Activated naive CD4-positive, alpha-beta T cell treated with anti-CD3 and anti-CD28 coated beads, Interleukin-2, amount 50 U/mL, for 24 hours (primary cell): ENCODE data around the gene CACNA2D2.

Source experiments
- H3K27ac Mint-ChIP-seq: one replicate; pipeline ENCODE4 v1.8.0; 2021; ENCODE audit warnings: mild to moderate bottlenecking, mixed read lengths
- H3K27me3 Mint-ChIP-seq: one replicate; pipeline ENCODE4 v1.8.0; 2021; ENCODE audit warnings: mixed read lengths
- H3K36me3 Mint-ChIP-seq: one replicate; pipeline ENCODE4 v1.8.0; 2021; ENCODE audit warnings: mixed read lengths
- H3K4me1 Mint-ChIP-seq: one replicate; pipeline ENCODE4 v1.8.0; 2021; ENCODE audit warnings: mixed read lengths
- H3K4me3 Mint-ChIP-seq: one replicate; pipeline ENCODE4 v1.8.0; 2021; ENCODE audit warnings: mild to moderate bottlenecking, mixed read lengths
- H3K9me3 Mint-ChIP-seq: one replicate; pipeline ENCODE4 v1.8.0; 2021; ENCODE audit warnings: mixed read lengths

Gene CACNA2D2

DNA sequence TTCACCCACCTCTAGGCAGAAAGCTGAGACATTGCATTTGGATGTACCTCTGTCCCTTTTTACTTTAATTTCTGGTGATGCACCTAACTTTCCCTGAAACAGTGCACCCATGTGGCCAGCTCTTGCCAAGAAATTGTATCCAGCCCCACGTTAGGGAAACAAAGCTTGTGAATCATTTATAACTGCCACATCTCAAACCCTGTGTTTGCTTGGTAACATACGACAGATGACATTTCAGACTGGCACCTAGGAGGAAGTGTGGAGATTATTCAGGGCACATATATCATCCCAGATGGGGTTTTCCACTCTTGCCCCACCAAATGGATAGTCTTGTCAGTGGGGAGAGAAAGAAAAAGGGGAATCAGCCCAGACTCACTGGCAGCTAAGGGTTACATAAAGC is 150.7 kb downstream of the CACNA2D2 start:
- Mint-ChIP-seq H3K4me1 (peaks cover 62% of the 10 kb centered on the region), H3K27ac (peak overlapping the region; percentile 59), H3K36me3 (peaks cover 2% of the 10 kb centered on the region), H3K27me3 (no peaks in the 10 kb centered on the region), H3K4me3 (no peak overlapping the region), H3K9me3 (no peaks in the 10 kb centered on the region)

DNA sequence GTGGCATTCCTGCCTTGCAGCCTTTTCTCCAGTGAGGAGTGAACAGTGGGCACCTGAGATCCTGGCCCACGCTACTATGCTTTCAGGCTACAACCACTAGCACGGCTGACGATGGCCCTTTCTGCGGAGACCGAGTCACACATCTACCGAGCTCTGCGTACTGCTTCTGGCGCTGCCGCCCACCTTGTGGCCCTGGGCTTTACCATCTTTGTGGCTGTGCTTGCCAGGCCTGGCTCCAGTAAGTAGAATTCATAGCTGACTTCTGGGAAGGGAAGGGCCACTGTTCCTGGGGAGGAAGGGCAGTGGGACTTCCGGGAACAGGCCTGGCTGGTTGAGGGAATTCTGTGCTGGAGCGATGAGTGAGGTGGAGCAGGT is 152.1 kb downstream of the CACNA2D2 start:
- Mint-ChIP-seq H3K4me1 (peaks cover 58% of the 10 kb centered on the region), H3K4me3 (peak overlapping the region; percentile 90), H3K9me3 (no peaks in the 10 kb centered on the region), H3K36me3 (peaks cover 2% of the 10 kb centered on the region), H3K27ac (peak overlapping the region; percentile 91), H3K27me3 (no peaks in the 10 kb centered on the region)

DNA sequence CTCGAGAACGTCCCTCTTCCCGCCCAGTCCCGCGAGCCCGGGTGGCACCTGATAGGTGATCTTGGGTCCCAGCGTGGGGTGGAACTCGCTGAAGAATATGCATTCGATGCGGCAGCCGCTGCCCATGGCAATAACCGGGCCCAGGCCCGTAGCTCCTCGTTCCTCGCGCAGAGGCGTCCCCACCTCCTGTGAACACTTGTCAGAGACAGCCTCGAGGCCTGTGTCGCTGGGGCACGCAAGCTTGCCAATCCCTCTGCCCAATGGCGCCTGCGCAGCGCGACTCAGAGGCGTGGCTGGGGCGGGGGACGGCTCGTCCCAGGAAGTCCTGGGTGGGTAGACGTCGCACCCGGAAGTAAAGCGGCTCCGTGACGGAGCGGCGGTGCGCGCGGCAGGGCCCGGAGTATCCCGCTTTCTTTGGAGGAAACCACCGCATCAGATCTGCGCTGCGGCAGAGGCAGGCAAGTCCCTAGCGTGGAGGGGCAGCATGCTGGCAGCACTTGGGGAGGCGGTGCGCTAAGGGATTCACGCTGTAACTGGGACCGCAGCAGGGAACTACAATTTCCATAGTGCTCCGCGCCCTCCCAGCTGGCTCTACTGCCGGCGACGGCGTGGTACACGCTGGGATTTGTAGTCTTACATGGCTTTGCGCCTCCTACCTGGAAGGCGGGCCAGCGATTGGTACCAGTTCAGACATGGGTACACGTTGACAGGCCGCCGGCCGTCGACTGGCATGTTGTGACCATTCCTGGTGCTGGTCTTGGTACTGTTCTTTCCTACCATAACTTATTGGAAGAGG is 152.7 kb downstream of the CACNA2D2 start, which contains the start of the genes CYB561D2 and NPRL2:
Gene CYB561D2 (plus strand): TSS at position 336 of the 796 bp plus-strand sequence. CDS start 572 bp downstream, outside the sequence.
Gene NPRL2 (minus strand): TSS at position 249 of the 796 bp plus-strand sequence. CDS start 123 bp downstream, at position 126.
- H3K27ac Mint-ChIP-seq = peak within 1 kb of the TSS; percentile 91
- H3K4me3 Mint-ChIP-seq = peak within 1 kb of the TSS; percentile 90
- no peaks in the 10 kb centered on the region for H3K9me3 Mint-ChIP-seq
- H3K36me3 Mint-ChIP-seq = peaks cover 2% of the 10 kb centered on the region
- H3K4me1 Mint-ChIP-seq = peaks cover 58% of the 10 kb centered on the region
- no peaks in the 10 kb centered on the region for H3K27me3 Mint-ChIP-seq

DNA sequence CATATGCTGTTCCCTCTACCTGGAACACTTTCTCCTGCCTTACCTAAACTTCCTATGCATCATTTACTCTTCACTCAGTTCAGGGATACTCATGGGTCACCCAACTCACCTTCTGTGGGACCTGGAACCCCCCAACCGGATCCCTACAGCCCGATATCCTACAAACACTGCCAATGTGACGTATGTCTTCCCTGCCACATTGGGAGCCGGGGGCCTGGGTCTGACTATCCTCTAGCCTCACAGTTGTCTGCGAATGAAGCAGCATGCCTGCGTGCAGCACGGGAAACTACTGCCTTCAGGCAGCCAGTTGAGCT is 153.3 kb downstream of the CACNA2D2 start:
- Mint-ChIP-seq H3K4me3 (peak overlapping the region; percentile 90), H3K4me1 (peaks cover 58% of the 10 kb centered on the region)

DNA sequence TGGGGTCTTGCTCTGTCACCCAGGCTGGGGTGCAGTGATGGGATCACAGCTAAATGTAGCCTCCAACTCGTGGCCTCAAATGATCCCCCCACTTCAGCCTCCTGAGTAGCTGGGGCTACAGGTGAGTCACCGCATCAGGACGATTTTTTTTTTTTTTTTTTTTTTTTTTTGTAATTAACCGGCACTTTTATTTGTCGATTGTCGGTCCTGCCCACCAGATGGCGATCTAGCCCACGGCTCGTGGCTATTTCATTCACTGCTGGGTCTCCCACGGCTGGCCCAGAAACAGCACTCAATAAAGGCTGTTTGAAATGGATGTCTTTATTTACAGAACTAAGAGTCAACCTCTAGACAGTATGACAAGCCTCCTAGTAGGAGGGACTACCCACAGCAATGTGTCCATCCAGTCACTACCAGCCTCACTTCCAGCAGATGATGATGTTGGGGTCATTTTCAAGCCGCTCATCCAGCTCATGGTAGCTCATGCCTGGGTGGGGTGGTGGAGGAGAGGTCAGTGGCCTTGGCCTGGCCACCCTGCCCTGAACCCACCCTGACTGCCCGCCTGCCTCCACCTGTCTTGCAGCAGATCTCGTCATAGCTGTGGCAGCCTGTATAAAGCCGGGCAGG is 156.1 kb downstream of the CACNA2D2 start:
- peak overlapping the region; percentile 23 for H3K27ac Mint-ChIP-seq

More for the DNA sequence above, 153.3 kb downstream of the CACNA2D2 start:
- peaks cover 2% of the 10 kb centered on the region for H3K36me3 Mint-ChIP-seq
- H3K27ac Mint-ChIP-seq = peak overlapping the region; percentile 91
- H3K27me3 Mint-ChIP-seq = no peaks in the 10 kb centered on the region
- no peaks in the 10 kb centered on the region for H3K9me3 Mint-ChIP-seq

DNA sequence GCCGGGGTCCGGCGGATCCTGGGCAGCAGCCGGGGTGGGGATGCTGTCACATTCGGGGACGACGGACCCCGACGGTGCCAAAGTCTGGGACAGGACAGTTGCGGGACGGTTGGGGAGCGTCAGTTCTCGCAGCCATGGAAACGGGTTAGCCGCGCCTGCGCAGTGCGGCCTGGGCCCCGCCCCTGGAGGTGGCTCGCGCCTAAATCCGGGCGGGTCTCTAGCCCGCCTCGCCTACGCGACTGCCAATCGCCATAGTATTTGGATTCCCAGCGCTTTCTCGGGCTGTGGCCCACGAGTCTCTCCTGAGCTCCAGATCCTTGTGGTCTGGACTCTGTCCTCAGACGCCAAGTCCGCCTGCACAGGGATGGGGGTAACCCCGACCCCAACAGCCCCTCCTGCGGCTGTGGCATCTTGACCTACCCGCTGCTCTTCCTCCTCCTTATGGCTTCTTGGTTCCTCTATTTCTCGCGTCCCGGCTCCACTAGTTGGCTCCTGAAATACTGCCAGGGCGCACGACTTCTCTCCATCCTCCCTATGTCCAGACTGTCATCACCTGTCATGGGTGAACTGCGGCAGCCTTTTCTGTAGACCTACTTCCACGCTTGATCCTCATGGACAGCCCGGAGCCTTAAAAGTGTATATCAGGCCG is 157.7 kb downstream of the CACNA2D2 start, which contains the start of gene ZMYND10:
Gene ZMYND10 (minus strand): TSS at position 147 of the 649 bp plus-strand sequence. CDS start 153 bp downstream, outside the sequence.
- Mint-ChIP-seq H3K4me3 (peak within 1 kb of the TSS; percentile 68), H3K27me3 (no peaks in the 10 kb centered on the region), H3K27ac (no peak within 1 kb of the TSS), H3K36me3 (no peaks in the 10 kb centered on the region), H3K4me1 (peaks cover 48% of the 10 kb centered on the region), H3K9me3 (no peaks in the 10 kb centered on the region)

More for the DNA sequence above, 156.1 kb downstream of the CACNA2D2 start:
- no peaks in the 10 kb centered on the region for H3K27me3 Mint-ChIP-seq
- peaks cover 54% of the 10 kb centered on the region for H3K4me1 Mint-ChIP-seq
- H3K36me3 Mint-ChIP-seq = no peaks in the 10 kb centered on the region
- no peak overlapping the region for H3K4me3 Mint-ChIP-seq
- H3K9me3 Mint-ChIP-seq = no peaks in the 10 kb centered on the region

DNA sequence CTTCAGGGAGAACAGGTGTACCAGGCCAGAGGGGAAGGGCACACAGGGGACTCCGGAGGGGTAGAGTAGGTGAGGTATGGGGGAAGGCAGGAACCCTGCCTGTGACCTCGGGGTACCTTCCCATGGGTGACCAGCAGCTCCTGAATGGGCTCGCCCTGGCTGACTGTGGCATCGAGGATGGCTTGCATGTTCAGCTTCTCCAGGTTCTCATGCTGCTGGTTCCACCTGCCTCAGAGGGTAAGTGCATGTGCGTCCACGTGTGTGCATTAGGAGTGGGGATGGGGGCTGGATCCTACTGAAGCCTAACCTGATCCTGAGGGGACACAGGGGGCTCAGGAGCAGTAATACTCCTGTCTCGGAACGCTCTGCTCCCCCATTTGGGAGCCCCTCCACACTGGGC is 158.4 kb downstream of the CACNA2D2 start:
- Mint-ChIP-seq H3K36me3 (no peaks in the 10 kb centered on the region), H3K4me1 (peaks cover 44% of the 10 kb centered on the region), H3K4me3 (no peak overlapping the region), H3K27ac (no peak overlapping the region), H3K9me3 (no peaks in the 10 kb centered on the region), H3K27me3 (no peaks in the 10 kb centered on the region)

DNA sequence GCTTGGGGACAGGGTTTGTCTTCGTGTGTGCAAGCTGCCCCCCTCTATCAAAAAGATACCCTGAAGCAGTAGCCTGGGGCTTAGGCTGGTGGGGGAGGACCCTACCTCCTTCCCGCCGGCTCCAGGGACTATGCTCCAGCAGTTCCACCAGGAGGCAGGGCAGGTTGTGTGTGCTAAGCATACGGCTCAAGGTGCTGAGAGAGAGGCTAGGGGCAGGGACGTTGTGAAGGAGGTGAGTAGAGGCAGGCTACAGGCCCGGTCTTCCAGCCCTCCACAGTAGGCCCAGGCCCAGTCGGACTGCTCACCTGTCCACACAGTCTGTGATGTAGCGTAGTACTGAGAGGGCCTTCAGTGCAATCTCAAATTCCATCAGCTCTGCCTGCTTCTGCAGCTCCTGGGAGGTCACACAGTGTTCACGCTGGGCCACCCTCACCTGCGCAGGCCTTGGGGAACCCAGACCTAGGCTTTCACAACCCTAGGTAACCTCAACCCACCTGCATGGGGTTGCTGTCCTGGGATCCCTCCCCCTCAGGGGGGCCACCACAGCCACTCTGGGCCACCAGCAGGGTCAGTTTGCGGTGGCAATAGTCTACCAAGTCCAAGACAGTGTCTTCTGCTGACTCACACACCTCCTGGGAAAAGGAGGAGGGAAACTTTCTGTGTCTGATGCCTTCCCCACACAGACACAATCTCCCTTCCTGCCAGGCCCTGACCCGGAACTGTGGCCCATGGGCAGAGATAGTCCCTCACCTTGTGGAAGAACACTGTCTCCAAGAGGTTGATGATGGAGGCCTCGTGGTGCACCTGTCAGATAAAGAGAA is 160.4 kb downstream of the CACNA2D2 start:
- no peaks in the 10 kb centered on the region for H3K27me3 Mint-ChIP-seq
- no peak overlapping the region for H3K4me3 Mint-ChIP-seq
- H3K36me3 Mint-ChIP-seq = no peaks in the 10 kb centered on the region
- H3K4me1 Mint-ChIP-seq = peaks cover 46% of the 10 kb centered on the region
- H3K27ac Mint-ChIP-seq = no peak overlapping the region
- no peaks in the 10 kb centered on the region for H3K9me3 Mint-ChIP-seq

DNA sequence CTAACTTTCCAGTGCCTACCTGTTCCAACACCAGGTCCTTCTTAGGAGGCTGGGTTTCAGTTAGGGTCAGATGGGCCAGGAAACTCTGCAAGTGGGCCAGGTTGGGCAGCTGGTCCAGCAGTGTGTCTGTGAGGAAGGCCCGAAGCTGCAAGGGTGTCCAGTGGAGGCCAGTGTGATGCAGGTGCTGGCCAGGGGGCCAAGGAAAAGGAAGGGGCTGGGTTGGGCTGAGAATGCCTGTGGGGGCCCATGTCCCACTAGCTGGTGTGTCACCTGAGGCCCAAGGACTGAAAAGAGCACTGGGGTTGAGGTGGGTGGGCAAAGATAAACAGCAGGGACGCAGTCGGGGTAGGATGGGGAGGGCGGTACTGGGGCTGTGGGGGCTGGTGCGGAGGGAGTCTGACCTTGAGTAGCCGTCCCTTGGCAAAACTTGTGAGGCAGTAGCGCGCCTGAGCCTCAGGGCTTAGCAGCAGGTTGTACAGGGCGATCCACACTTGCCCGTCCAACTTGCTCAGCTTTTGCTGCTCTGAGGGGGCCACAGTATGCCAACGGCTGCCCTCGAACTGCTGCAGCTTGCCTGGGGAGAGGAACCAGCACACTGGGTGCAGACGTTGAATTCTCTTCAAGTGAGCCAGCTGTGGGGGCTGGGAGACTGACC is 161.3 kb downstream of the CACNA2D2 start:
- Mint-ChIP-seq H3K4me1 (peaks cover 39% of the 10 kb centered on the region), H3K4me3 (no peak overlapping the region), H3K9me3 (no peaks in the 10 kb centered on the region), H3K27me3 (no peaks in the 10 kb centered on the region), H3K27ac (no peak overlapping the region), H3K36me3 (no peaks in the 10 kb centered on the region)

DNA sequence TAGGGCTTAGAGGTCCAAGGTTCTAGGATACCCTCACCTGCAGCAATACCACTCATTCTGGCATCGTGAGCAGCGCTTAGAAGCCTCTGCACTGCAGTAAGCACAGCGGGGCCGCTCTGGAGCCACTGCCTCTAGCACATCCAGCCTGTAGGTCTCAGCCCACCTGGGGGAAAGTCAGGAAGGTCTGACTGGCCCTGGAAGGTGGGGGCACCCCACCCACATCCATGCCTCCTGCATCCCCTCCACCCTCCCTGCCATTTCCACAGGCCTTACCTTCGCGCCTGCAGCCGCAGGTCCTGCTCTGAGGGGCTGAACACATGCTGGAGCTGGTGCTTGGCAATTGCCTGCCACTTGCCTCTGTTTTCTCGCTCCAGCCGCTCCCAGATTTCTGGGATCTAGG is 161.9 kb downstream of the CACNA2D2 start:
- Mint-ChIP-seq H3K4me1 (peaks cover 39% of the 10 kb centered on the region), H3K36me3 (peaks cover 2% of the 10 kb centered on the region), H3K27ac (no peak overlapping the region), H3K27me3 (no peaks in the 10 kb centered on the region), H3K4me3 (peak overlapping the region; percentile 74), H3K9me3 (no peaks in the 10 kb centered on the region)

DNA sequence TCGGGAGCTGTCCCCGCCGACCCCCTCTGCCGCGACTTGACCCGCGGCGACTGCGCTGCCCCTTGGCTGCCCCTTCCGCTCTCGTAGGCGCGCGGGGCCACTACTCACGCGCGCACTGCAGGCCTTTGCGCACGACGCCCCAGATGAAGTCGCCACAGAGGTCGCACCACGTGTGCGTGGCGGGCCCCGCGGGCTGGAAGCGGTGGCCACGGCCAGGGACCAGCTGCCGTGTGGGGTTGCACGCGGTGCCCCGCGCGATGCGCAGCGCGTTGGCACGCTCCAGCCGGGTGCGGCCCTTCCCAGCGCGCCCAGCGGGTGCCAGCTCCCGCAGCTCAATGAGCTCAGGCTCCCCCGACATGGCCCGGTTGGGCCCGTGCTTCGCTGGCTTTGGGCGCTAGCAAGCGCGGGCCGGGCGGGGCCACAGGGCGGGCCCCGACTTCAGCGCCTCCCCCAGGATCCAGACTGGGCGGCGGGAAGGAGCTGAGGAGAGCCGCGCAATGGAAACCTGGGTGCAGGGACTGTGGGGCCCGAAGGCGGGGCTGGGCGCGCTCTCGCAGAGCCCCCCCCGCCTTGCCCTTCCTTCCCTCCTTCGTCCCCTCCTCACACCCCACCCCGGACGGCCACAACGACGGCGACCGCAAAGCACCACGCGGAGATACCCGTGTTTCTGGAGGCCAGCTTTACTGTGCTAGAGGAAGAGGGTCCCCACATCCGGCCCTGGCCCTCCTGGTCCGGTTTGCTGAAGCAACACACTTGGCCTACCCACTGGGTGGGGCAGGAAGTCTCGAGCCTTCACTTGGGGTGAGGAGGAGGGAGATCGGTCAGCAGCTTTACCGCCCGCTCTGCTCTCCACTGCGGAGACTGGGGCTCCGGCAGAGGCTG is 162.7 kb downstream of the CACNA2D2 start, which contains the start of gene RASSF1:
Gene RASSF1 (minus strand): TSS at position 389 of the 882 bp plus-strand sequence. CDS start 31 bp downstream, at position 358.
- H3K4me1 Mint-ChIP-seq = peaks cover 41% of the 10 kb centered on the region

DNA sequence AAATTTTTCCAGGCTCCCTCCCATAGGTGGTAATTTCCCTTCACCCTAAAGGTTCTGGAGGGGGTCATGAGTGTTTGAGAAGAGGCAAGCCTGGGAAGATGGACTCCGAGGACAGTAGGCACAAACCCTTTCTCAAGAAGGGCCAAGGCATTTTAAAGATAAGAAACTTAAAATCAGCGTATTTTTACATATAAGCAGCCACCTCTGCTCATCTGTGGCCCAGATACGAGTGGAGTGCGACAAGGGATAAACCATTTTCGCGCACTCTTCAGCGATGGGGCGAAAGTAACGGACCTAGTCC is 163.3 kb downstream of the CACNA2D2 start:
- Mint-ChIP-seq H3K36me3 (peaks cover 4% of the 10 kb centered on the region), H3K4me3 (peak overlapping the region; percentile 98), H3K27me3 (no peaks in the 10 kb centered on the region), H3K27ac (peak overlapping the region; percentile 69), H3K9me3 (no peaks in the 10 kb centered on the region), H3K4me1 (peaks cover 47% of the 10 kb centered on the region)

More for the DNA sequence above, 162.7 kb downstream of the CACNA2D2 start, which contains the start of gene RASSF1:
- no peaks in the 10 kb centered on the region for H3K27me3 Mint-ChIP-seq
- H3K4me3 Mint-ChIP-seq = peak within 1 kb of the TSS; percentile 98
- H3K9me3 Mint-ChIP-seq = no peaks in the 10 kb centered on the region
- peaks cover 4% of the 10 kb centered on the region for H3K36me3 Mint-ChIP-seq
- peak within 1 kb of the TSS; percentile 69 for H3K27ac Mint-ChIP-seq

DNA sequence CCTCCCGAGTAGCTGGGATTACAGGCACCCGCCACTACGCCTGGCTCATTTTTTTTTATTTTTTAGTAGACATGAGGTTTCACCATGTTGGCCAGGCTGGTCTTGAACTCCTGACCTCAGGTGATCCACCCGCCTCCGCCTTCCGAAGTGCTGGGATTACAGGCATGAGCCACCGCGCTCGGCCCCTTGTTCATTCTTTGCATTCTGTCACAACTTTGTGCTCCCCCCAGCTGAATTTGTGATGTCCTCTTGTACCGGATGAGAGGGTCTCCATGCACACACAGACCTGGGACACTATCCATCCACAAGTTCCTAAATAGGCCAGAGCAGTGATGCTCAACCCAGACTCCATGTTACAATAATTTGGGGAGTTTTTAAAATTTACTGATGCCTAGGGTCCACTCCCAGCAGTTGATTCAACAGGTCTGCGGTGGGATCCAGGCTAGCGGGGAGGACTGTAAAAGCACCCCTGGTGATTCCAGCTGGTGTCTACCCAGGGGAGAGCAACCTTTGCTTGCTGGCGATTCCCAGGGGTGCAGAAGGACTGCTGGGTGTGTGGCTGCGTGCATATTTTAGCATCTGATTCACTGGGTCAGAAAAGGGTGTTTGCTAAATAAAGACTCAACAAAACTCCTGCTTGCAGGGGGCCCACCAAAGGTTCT is 163.8 kb downstream of the CACNA2D2 start:
- no peaks in the 10 kb centered on the region for H3K27me3 Mint-ChIP-seq
- peaks cover 49% of the 10 kb centered on the region for H3K4me1 Mint-ChIP-seq
- peak overlapping the region; percentile 98 for H3K4me3 Mint-ChIP-seq
- peaks cover 4% of the 10 kb centered on the region for H3K36me3 Mint-ChIP-seq
- no peaks in the 10 kb centered on the region for H3K9me3 Mint-ChIP-seq
- peak overlapping the region; percentile 69 for H3K27ac Mint-ChIP-seq
